PC-9 (cell line): Measurements from ENCODE around the gene TIMP3.

Source experiments
- EZH2 ChIP-seq: fragments of 200-600 bp; sonication (generic); IDR thresholded peaks from 2 replicates; pipeline ENCODE4 v1.8.0; 2017; ENCODE audit warnings: antibody characterized with exemption, low read depth
- TF ChIP-seq, protein P1 (sequence below): fragments of 200-600 bp; sonication (generic); conservative IDR thresholded peaks from 2 replicates; pipeline ENCODE4 v1.6.1; 2017; ENCODE audit warnings: mixed run types, antibody characterized with exemption, mild to moderate bottlenecking, moderate library complexity

DNA sequence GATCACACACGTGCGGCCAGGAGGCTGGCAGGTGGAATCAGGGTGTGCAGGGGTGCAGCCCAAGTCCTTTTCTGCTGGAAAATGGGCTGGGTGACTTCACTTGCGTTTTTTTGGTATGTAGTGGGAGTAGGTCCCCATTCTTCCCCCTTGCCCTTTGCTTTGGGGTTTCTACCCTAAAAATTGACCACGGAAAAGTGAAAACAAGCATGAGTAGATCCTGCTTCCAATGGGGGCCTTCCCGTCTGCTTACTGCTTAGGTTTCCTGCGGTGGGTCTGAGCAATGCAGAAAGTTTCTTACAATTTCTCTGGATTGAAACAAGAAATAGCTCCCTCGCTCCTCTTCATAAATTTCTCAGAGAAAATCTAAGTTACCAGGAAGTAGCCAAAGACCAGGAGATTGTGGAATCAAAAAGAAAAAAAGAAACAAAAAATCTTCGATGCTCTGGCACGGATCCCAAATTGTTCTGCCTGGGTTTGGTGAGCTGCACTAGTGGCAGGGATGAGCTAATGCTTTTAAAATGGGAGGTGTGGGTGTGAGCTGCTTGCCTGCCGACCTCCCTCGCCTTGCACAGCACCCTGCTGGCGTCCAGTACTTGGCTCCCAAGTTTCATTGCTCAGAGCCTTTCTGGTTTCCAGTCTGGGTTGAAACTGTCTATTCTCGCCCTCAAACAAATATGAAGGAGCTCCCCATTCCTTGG, 2.4 kb downstream of the TIMP3 start:
- TF ChIP-seq, protein P1, sequence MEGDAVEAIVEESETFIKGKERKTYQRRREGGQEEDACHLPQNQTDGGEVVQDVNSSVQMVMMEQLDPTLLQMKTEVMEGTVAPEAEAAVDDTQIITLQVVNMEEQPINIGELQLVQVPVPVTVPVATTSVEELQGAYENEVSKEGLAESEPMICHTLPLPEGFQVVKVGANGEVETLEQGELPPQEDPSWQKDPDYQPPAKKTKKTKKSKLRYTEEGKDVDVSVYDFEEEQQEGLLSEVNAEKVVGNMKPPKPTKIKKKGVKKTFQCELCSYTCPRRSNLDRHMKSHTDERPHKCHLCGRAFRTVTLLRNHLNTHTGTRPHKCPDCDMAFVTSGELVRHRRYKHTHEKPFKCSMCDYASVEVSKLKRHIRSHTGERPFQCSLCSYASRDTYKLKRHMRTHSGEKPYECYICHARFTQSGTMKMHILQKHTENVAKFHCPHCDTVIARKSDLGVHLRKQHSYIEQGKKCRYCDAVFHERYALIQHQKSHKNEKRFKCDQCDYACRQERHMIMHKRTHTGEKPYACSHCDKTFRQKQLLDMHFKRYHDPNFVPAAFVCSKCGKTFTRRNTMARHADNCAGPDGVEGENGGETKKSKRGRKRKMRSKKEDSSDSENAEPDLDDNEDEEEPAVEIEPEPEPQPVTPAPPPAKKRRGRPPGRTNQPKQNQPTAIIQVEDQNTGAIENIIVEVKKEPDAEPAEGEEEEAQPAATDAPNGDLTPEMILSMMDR, result no peak
- no peak for TF ChIP-seq EZH2
